Smooth muscle cell (in vitro differentiated cells): ENCODE results near the gene IQCE. TPM values are rescaled to one million over a fixed set of nuclear protein-coding genes. Genes with fewer than 3 reads are reported as not detected.

Source experiments
- DNase-seq: peaks from one replicate; lab custom pipeline; 2025; ENCODE audit not compliant: unreplicated experiment; lab: John Stamatoyannopoulos, UW
- H2AFZ ChIP-seq: fragments of 200-600 bp; sonication (generic); 2 replicates; pipeline ENCODE4 v1.6.0; 2016; ENCODE audit warnings: antibody characterized with exemption, low read depth, mild to moderate bottlenecking
- H3F3A ChIP-seq: fragments of 200-600 bp; sonication (generic); 2 replicates; pipeline ENCODE4 v1.6.0; 2017; ENCODE audit warnings: antibody characterized with exemption, low read depth
- H3K27ac ChIP-seq: fragments of 200-600 bp; sonication (generic); 2 replicates; pipeline ENCODE4 v1.5.1; 2016; ENCODE audit warnings: low read depth, mild to moderate bottlenecking
- H3K27me3 ChIP-seq: fragments of 200-600 bp; sonication (generic); 2 replicates; pipeline ENCODE4 v1.6.1; 2016; ENCODE audit warnings: low read depth, mild to moderate bottlenecking
- H3K36me3 ChIP-seq: fragments of 200-600 bp; sonication (generic); 2 replicates; pipeline ENCODE4 v1.5.1; 2016; ENCODE audit warnings: low read depth
- H3K4me1 ChIP-seq: fragments of 200-600 bp; sonication (generic); 2 replicates; pipeline ENCODE4 v1.5.1; 2016; ENCODE audit warnings: low read depth
- H3K4me2 ChIP-seq: fragments of 200-600 bp; sonication (generic); 2 replicates; pipeline ENCODE4 v1.6.0; 2016; ENCODE audit warnings: mild to moderate bottlenecking
- H3K4me3 ChIP-seq: fragments of 200-600 bp; sonication (generic); 2 replicates; pipeline ENCODE4 v1.5.1; 2016; ENCODE audit warnings: mild to moderate bottlenecking
- H3K79me2 ChIP-seq: fragments of 200-600 bp; sonication (generic); 2 replicates; pipeline ENCODE4 v1.6.0; 2016; ENCODE audit warnings: low read depth, mild to moderate bottlenecking
- H3K9ac ChIP-seq: fragments of 200-600 bp; sonication (generic); 2 replicates; pipeline ENCODE4 v1.6.0; 2016; ENCODE audit warnings: low read depth
- H3K9me3 ChIP-seq: fragments of 200-600 bp; sonication (generic); replicated peaks from 2 replicates; pipeline ENCODE4 v1.5.1; 2016; ENCODE audit warnings: low read depth
- H4K20me1 ChIP-seq: fragments of 200-600 bp; sonication (generic); 2 replicates; pipeline ENCODE4 v1.6.0; 2016; ENCODE audit warnings: low read depth
- WGBS: methylation state at CpG from one replicate; pipeline ENCODE4 v1.1.7; 2016; ENCODE audit warnings: low lambda C conversion rate; 5-methylcytosine and 5-hydroxymethylcytosine counted together
- polyA plus RNA-seq: library from polyadenylated mRNA; unstranded; fragments of >200 nt; fragmentation: Nextera tagmentation; extraction: Ambion mirVana; gene quantifications from 2 replicates; pipeline ENCODE4 v1.2.1, GENCODE V29; 2016
- total RNA-seq: library from RNA; depleted of rRNA; stranded (reverse); fragments of >200 nt; gene quantifications from 2 replicates; pipeline ENCODE4 v1.2.3, GENCODE V29; 2014
- TF ChIP-seq, protein P1 (sequence below): fragments of 200-600 bp; sonication (generic); IDR thresholded peaks from 2 replicates; pipeline ENCODE4 v1.5.1; 2017; ENCODE audit warnings: borderline replicate concordance, mild to moderate bottlenecking, antibody characterized with exemption; ENCODE audit not compliant: insufficient read depth, poor library complexity, severe bottlenecking

IQCE gene
- total and polyA plus RNA-seq, 2 experiments from 2014 or later = 5.8 to 12.7 TPM

- Histone ChIP-seq H3F3A (peaks cover under 1% of the 10 kb centered on the region), H3K9ac (no peak overlapping the region), H4K20me1 (peaks cover 7% of the 10 kb centered on the region), H3K4me1 (no peaks in the 10 kb centered on the region), H3K9me3 (no peaks in the 10 kb centered on the region), H3K4me3 (no peak overlapping the region), H3K36me3 (no peaks in the 10 kb centered on the region), H3K4me2 (no peak overlapping the region), H3K79me2 (no peaks in the 10 kb centered on the region), H3K27me3 (no peaks in the 10 kb centered on the region), H2AFZ (no peak overlapping the region), H3K27ac (no peak overlapping the region)
- TF ChIP-seq, protein P1, sequence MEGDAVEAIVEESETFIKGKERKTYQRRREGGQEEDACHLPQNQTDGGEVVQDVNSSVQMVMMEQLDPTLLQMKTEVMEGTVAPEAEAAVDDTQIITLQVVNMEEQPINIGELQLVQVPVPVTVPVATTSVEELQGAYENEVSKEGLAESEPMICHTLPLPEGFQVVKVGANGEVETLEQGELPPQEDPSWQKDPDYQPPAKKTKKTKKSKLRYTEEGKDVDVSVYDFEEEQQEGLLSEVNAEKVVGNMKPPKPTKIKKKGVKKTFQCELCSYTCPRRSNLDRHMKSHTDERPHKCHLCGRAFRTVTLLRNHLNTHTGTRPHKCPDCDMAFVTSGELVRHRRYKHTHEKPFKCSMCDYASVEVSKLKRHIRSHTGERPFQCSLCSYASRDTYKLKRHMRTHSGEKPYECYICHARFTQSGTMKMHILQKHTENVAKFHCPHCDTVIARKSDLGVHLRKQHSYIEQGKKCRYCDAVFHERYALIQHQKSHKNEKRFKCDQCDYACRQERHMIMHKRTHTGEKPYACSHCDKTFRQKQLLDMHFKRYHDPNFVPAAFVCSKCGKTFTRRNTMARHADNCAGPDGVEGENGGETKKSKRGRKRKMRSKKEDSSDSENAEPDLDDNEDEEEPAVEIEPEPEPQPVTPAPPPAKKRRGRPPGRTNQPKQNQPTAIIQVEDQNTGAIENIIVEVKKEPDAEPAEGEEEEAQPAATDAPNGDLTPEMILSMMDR = no peak
- WGBS = 97% methylated on average over 53 of the region's 53 CpGs
- DNase-seq = no peak
Observed at GRCh38 chr7:2542916-2543871, 15.6 kb upstream of the IQCE start.

DNA sequence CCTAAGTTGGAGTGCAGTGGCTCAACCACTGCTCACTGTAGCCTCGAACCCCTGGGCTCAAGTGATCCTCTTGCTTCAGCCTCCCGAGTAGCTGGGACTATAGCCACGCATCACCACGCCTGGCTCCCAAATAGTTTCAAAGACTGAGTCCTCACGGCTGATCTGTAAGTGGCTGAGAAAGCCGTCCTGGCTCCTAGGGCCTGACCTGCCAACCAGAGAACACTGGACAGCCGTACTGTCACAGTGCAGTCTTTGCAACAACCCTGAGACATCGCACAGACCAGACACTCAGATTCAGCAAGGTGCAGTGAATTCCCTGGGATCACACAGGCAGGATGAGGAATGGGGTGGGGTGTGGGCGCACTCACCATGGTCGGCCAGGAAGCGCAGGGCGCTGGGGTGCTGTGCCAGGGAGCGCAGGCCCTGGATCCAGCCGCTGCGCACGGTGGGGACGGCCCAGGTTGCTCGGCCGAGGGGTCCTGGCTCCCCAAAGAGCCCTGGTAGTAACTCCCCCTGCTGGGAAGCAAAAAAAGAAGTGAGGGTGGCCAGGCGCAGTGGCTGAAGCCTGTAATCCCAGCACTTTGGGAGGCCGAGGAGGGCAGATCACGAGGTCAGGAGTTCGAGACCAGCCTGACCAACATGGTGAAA is 14.1 kb upstream of the IQCE start:
- no peaks in the 10 kb centered on the region for H3K9me3 ChIP-seq
- no peak overlapping the region for H2AFZ ChIP-seq
- 95% methylated on average over 22 of the region's 23 CpGs for WGBS
- peaks cover 10% of the 10 kb centered on the region for H4K20me1 ChIP-seq
- no peak overlapping the region for H3K27ac ChIP-seq
- H3K4me1 ChIP-seq = no peaks in the 10 kb centered on the region
- H3F3A ChIP-seq = no peaks in the 10 kb centered on the region
- H3K4me3 ChIP-seq = no peak overlapping the region
- H3K9ac ChIP-seq = no peak overlapping the region
- no peaks in the 10 kb centered on the region for H3K36me3 ChIP-seq
- no peaks in the 10 kb centered on the region for H3K27me3 ChIP-seq
- TF ChIP-seq, protein P1 = no peak
- DNase-seq = no peak
- no peaks in the 10 kb centered on the region for H3K79me2 ChIP-seq
- no peak overlapping the region for H3K4me2 ChIP-seq

DNA sequence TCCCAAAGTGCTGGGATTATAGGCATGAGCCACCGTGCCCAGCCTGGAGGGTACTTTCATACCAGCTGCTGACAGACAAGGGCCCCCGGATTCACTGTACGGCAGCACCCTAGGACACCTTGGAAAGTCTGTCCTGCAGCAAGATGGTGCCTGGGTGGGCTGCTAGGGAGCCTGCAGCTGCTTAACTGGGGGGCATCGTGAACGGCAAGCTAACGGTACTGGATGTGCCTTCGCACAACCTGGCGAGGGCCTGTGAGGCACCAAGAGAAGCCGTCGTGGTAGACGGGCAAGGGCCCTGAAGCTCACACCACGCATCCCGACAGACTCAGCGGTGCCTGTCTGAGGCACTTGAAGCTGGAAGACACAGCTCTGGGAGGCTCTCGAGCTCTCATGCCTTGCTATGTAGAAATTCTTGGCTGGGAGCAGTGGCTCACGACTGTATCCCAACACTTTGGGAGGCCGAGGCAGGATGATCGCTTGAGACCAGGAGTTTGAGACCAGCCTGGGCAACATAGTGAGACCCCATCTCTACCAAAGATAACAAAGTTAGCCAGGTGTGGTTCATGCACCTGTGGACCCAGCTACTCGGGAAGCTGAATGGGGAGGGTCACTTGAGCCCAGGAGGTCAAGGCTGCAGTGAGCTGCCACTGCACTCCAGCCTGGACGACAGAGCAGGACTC is 12.9 kb upstream of the IQCE start:
- Histone ChIP-seq H3K9me3 (no peaks in the 10 kb centered on the region), H3K27ac (no peak overlapping the region), H3K4me1 (no peaks in the 10 kb centered on the region), H2AFZ (no peak overlapping the region), H4K20me1 (peaks cover 10% of the 10 kb centered on the region), H3K27me3 (no peaks in the 10 kb centered on the region), H3K36me3 (no peaks in the 10 kb centered on the region), H3K4me3 (no peak overlapping the region), H3K4me2 (no peak overlapping the region), H3F3A (no peaks in the 10 kb centered on the region), H3K9ac (no peak overlapping the region), H3K79me2 (no peaks in the 10 kb centered on the region)
- DNase-seq = no peak
- TF ChIP-seq, protein P1 = no peak
- WGBS = 96% methylated on average over 20 of the region's 20 CpGs
